Measurements from ENCODE around the gene ADGB.

- TF ChIP-seq CTCF (IDR thresholded peaks at IDR 0.05; ENCODE audit: insufficient read depth, low read length, poor library complexity, severe bottlenecking) (no peak), EZH2phosphoT487 (conservative IDR thresholded peaks at IDR 0.05; ENCODE audit: low read length) (no peak)
These were observed 24.6 kb upstream of the ADGB start for GRCh38 chr6:146574211-146574610.
